Endothelial cell of umbilical vein (primary cell): ENCODE data around the gene TTN. TPM values are rescaled to one million over a fixed set of nuclear protein-coding genes. Genes with fewer than 3 reads are reported as not detected.

ENCODE experiments used
- BruUV-seq: library from RNA; stranded (reverse); fragments of 400-500 nt; replicated peaks from 2 replicates; lab custom pipeline; 2021; lab: Mats Ljungman, UMichigan
- CTCF ChIA-PET: fragments of 300-600, 350-600 bp; sonication (Branson Sonifier 250); formaldehyde crosslinking; loops from one replicate; lab custom pipeline; 2021; ENCODE audit warnings: antibody characterized with exemption, inconsistent platforms; lab: Charles Lee
- POLR2A ChIA-PET: fragments of 300-600, 350-600 bp; sonication (Branson Sonifier 250); formaldehyde crosslinking; loops from one replicate; lab custom pipeline; 2021; ENCODE audit warnings: antibody characterized with exemption, inconsistent platforms; lab: Charles Lee
- DNase-seq: peaks from one replicate; pipeline ENCODE4 v3.0.0-alpha.2; 2011; ENCODE audit warnings: low read depth, low spot score
- FAIRE-seq: peaks from 2 replicates; lab custom pipeline; 2011; peaks lifted over from hg19 to GRCh38; lab: Jason Lieb, UNC
- H2AFZ ChIP-seq: 2 replicates; pipeline ENCODE4 v1.6.0; 2012; ENCODE audit warnings: low read depth, low read length, control low read depth, inconsistent platforms
- H3K27ac ChIP-seq: 2 replicates; pipeline ENCODE4 v1.5.1; 2011; ENCODE audit warnings: low read depth, mild to moderate bottlenecking, control low read depth, low read length, moderate library complexity; ENCODE audit not compliant: insufficient read depth
- H3K27me3 ChIP-seq, 2 experiments: 2 replicates each; pipeline versions ENCODE4 v1.6.0 to v1.6.1; 2011; ENCODE audit warnings: low read length in 2 of 2, mixed read lengths in 1 of 2; ENCODE audit not compliant: control insufficient read depth in 2 of 2, insufficient read depth in 2 of 2
- H3K36me3 ChIP-seq, 2 experiments: 2 replicates in 1 of 2; 3 replicates in 1 of 2; pipeline ENCODE4 v1.5.1; 2011; ENCODE audit warnings: low read length in 2 of 2, mild to moderate bottlenecking in 1 of 2, moderate library complexity in 1 of 2; ENCODE audit not compliant: control insufficient read depth in 2 of 2, insufficient read depth in 2 of 2; ENCODE audit errors: extremely low read depth in 1 of 2
- H3K4me1 ChIP-seq: 3 replicates; pipeline ENCODE4 v1.5.1; 2011; ENCODE audit warnings: mild to moderate bottlenecking, low read length; ENCODE audit not compliant: control insufficient read depth, insufficient read depth; ENCODE audit errors: extremely low read depth
- H3K4me2 ChIP-seq: 2 replicates; pipeline ENCODE4 v1.6.1; 2011; ENCODE audit warnings: low read length, control low read depth, mixed read lengths; ENCODE audit not compliant: insufficient read depth
- H3K4me3 ChIP-seq, 3 experiments: fragments of 200-600 bp in 1 of 3; sonication (generic), shearing (Covaris generic) in 1 of 3; replicated peaks in 1 of 3; 2 replicates each; pipeline ENCODE4 v1.5.1; 2011 to 2016; ENCODE audit warnings: control low read depth in 3 of 3, low read length in 3 of 3, mild to moderate bottlenecking in 2 of 3, inconsistent platforms in 1 of 3, low read depth in 1 of 3, moderate library complexity in 1 of 3; ENCODE audit not compliant: insufficient read depth in 1 of 3
- H3K79me2 ChIP-seq: 2 replicates; pipeline ENCODE4 v1.6.0; 2012; ENCODE audit warnings: low read length, inconsistent platforms; ENCODE audit not compliant: control insufficient read depth, insufficient read depth
- H3K9ac ChIP-seq: replicated peaks from 2 replicates; pipeline ENCODE3; 2011; ENCODE audit warnings: low read length, control low read depth; ENCODE audit not compliant: insufficient read depth; ENCODE audit errors: extremely low read depth
- H3K9me1 ChIP-seq: replicated peaks from 3 replicates; pipeline ENCODE4 v1.6.0; 2011; ENCODE audit warnings: mild to moderate bottlenecking, low read length; ENCODE audit not compliant: control insufficient read depth, insufficient read depth; ENCODE audit errors: extremely low read depth
- H3K9me3 ChIP-seq: replicated peaks from 2 replicates; pipeline ENCODE4 v1.5.1; 2012; ENCODE audit warnings: low read length, inconsistent platforms; ENCODE audit not compliant: control insufficient read depth, insufficient read depth
- H4K20me1 ChIP-seq: replicated peaks from 2 replicates; pipeline ENCODE3; 2011; ENCODE audit warnings: mild to moderate bottlenecking, low read length; ENCODE audit not compliant: control insufficient read depth, insufficient read depth; ENCODE audit errors: extremely low read depth
- EZH2 ChIP-seq: IDR thresholded peaks from 2 replicates; pipeline ENCODE4 v1.6.1; 2012; ENCODE audit warnings: borderline replicate concordance, low read depth, mild to moderate bottlenecking, moderate library complexity, low read length, inconsistent platforms; ENCODE audit not compliant: severe bottlenecking
- FOS ChIP-seq: IDR thresholded peaks from 2 replicates; pipeline ENCODE4 v1.6.1; 2011; ENCODE audit warnings: mild to moderate bottlenecking, low read length, moderate library complexity, borderline replicate concordance; ENCODE audit not compliant: insufficient read depth
- GATA2 ChIP-seq: IDR thresholded peaks from 2 replicates; pipeline ENCODE4 v1.7.0; 2011; ENCODE audit warnings: low read depth, mild to moderate bottlenecking, moderate library complexity, mixed read lengths, low read length; ENCODE audit not compliant: insufficient read length, insufficient read depth
- JUN ChIP-seq: IDR thresholded peaks from 2 replicates; pipeline ENCODE4 v1.6.1; 2011; ENCODE audit warnings: borderline replicate concordance, low read depth; ENCODE audit not compliant: insufficient read length, insufficient read depth
- MYC ChIP-seq: IDR thresholded peaks from one replicate; pipeline ENCODE4 v1.6.1; 2011; ENCODE audit warnings: mild to moderate bottlenecking, low read depth, low read length
- POLR2A ChIP-seq: IDR thresholded peaks from 2 replicates; pipeline ENCODE4 v1.6.1; 2012; ENCODE audit warnings: low read depth, mild to moderate bottlenecking, control low read depth, low read length
- POLR2AphosphoS5 ChIP-seq: IDR thresholded peaks from 2 replicates; pipeline ENCODE4 v1.6.1; 2012; ENCODE audit warnings: low read depth, mild to moderate bottlenecking, control low read depth, low read length, moderate library complexity; ENCODE audit not compliant: insufficient read depth
- dilution Hi-C: fragments of 300-500 bp; cut with MboI; formaldehyde crosslinking; loops from one replicate; pipeline ENCODE4 v1.15.0; 2019; ENCODE audit warnings: low sequenced_read_pairs; ENCODE audit not compliant: extremely low pct_ligation_motif_present
- intact Hi-C: fragments of 100-400 bp; cut with micrococcal nuclease; formaldehyde crosslinking; loops from one replicate; pipeline ENCODE4 v1.10.0; 2022
- polyA plus RNA-seq, 4 experiments: library from polyadenylated mRNA; depleted of rRNA in 3 of 4; stranded (reverse) in 3 of 4; unstranded in 1 of 4; fragments of >200 nt; gene quantifications; 2 replicates each; pipeline versions ENCODE4 v1.2.1 to v1.2.3, GENCODE V29; 2011 to 2012; ENCODE audit warnings: missing spikeins in 1 of 4
- total RNA-seq: library from RNA; stranded (reverse); gene quantifications from 2 replicates; pipeline ENCODE4 v1.2.3, GENCODE V29; 2021
- TF ChIP-seq, protein P1 (sequence below): IDR thresholded peaks from 2 replicates; pipeline ENCODE4 v1.6.1; 2011; ENCODE audit not compliant: insufficient read depth, insufficient read length
- TF ChIP-seq, protein P2 (sequence below), 2 donors: IDR thresholded peaks; 1 replicate in 1 of 2; 2 replicates in 1 of 2; pipeline ENCODE4 v1.5.1; 2011; ENCODE audit warnings: low read length in 2 of 2, mild to moderate bottlenecking in 2 of 2, moderate library complexity in 2 of 2, control low read depth in 1 of 2, inconsistent platforms in 1 of 2, low read depth in 1 of 2; ENCODE audit not compliant: insufficient read depth in 1 of 2; ENCODE audit errors: extremely low read depth in 1 of 2

Gene TTN
- total and polyA plus RNA-seq, 2 donors (not counting 3 experiments of a cell fraction or from before 2014, with no cell fraction given), result 0.11 to 0.49 TPM

DNA sequence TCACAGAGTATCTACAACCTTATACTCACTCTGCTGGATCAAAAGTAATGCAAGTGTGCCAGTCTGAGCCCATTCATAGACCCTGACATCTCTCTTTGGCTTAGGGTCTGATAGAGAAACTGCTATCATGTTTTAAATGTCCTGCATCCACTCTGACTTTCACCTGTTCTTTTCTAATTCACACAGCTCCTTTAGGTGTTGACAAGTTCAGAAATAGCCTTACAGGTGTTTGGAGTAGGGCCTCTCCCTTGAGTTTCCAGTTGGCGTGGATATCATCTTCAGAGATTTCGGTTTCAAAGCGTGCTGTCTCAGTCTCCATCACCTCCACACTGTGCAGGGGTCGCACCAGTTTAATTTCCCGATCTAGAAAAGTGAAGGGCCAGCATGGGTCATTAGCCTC, 176.6 kb downstream of the TTN start:
- Histone ChIP-seq H3K79me2 (no peaks in the 10 kb centered on the region), H3K4me1 (no peaks in the 10 kb centered on the region), H3K27me3 (no peaks in the 10 kb centered on the region), H3K4me3 (no peak overlapping the region), H4K20me1 (no peaks in the 10 kb centered on the region), H3K4me2 (no peak overlapping the region), H2AFZ (no peak overlapping the region), H3K9me1 (no peaks in the 10 kb centered on the region), H3K27ac (no peak overlapping the region), H3K36me3 (no peaks in the 10 kb centered on the region), H3K9ac (no peak overlapping the region), H3K9me3 (no peaks in the 10 kb centered on the region)
- FAIRE-seq (no peak), DNase-seq (no peak)
- BruUV-seq, result no TSS peak
- ChIA-PET CTCF (interaction anchor here (1.0 to 1.1 kb wide), 3 partner anchors 11 to 70 kb away, joined by 3 to 4 read pairs (median 3); no protein-coding TSS in a partner anchor), POLR2A (no interaction called here)
- dilution Hi-C loops, result no loop called here
- intact Hi-C loops, result no loop called here
- TF ChIP-seq, protein P1, sequence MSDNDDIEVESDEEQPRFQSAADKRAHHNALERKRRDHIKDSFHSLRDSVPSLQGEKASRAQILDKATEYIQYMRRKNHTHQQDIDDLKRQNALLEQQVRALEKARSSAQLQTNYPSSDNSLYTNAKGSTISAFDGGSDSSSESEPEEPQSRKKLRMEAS, result no peak
- TF ChIP-seq POLR2A (no peak), MYC (no peak), POLR2AphosphoS5 (no peak), FOS (no peak), JUN (no peak), EZH2 (no peak), GATA2 (no peak)
- TF ChIP-seq, protein P2, sequence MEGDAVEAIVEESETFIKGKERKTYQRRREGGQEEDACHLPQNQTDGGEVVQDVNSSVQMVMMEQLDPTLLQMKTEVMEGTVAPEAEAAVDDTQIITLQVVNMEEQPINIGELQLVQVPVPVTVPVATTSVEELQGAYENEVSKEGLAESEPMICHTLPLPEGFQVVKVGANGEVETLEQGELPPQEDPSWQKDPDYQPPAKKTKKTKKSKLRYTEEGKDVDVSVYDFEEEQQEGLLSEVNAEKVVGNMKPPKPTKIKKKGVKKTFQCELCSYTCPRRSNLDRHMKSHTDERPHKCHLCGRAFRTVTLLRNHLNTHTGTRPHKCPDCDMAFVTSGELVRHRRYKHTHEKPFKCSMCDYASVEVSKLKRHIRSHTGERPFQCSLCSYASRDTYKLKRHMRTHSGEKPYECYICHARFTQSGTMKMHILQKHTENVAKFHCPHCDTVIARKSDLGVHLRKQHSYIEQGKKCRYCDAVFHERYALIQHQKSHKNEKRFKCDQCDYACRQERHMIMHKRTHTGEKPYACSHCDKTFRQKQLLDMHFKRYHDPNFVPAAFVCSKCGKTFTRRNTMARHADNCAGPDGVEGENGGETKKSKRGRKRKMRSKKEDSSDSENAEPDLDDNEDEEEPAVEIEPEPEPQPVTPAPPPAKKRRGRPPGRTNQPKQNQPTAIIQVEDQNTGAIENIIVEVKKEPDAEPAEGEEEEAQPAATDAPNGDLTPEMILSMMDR (IDR thresholded peaks at IDR 0.05; ENCODE audit: extremely low read depth in 1 of 2, insufficient read depth in 1 of 2, low read depth in 1 of 2, low read length in 2 of 2), result no peak
